ENCODE data around the gene IL17RC.

- TF ChIP-seq YY1 (IDR thresholded peaks at IDR 0.05; ENCODE audit: extremely low read depth, insufficient replicate concordance, low read depth, low read length): no peak
- TF ChIP-seq CTCF (IDR thresholded peaks at IDR 0.05 in 2 of 3, conservative IDR thresholded peaks at IDR 0.05 in 1 of 3; ENCODE audit: borderline replicate concordance in 1 of 3, insufficient read depth in 1 of 3, low read depth in 2 of 3, low read length in 2 of 3): no peak
- TF ChIP-seq EZH2 (IDR thresholded peaks at IDR 0.05): no peak
- TF ChIP-seq POLR2A (IDR thresholded peaks at IDR 0.05; ENCODE audit: borderline replicate concordance, extremely low read depth, insufficient read depth, insufficient read length): no peak
- no peak for TF ChIP-seq REST (IDR thresholded peaks at IDR 0.05; ENCODE audit: low read depth)
- TF ChIP-seq ELF1 (IDR thresholded peaks at IDR 0.05; ENCODE audit: borderline replicate concordance, low read depth): no peak
These were observed 19.1 kb downstream of the IL17RC start for GRCh38 chr3:9935966-9936510.
